Inflammatory macrophage treated with lipopolysaccharide for 1 hour (primary cell): ENCODE data around the gene GPR161.
A peak's percentile ranks its signal among the peaks of the same experiment; 100 is the strongest.
"Not testable (repeated sequence)": the region's sequence is repeated elsewhere in the genome, so short reads cannot be mapped to it uniquely, and the experiment has no call there.

ENCODE experiments used
- DNase-seq, 2 donors: peaks; one replicate each; pipeline ENCODE4 v3.0.0-alpha.2; 2020 to 2022

The GPR161 gene

GRCh38 chr1:168136709-168137514 lies at the start of gene GPR161:
TSS of gene GPR161 (minus strand) at chr1:168136930. CDS start at chr1:168104850, 32,080 bp downstream.
- no peak for DNase-seq

- not testable (repeated sequence) for DNase-seq
Measured at GRCh38 chr1:168181063-168181720, 44.5 kb upstream of the GPR161 start.

- no peak for DNase-seq
Measured at GRCh38 chr1:168180148-168180524, 43.4 kb upstream of the GPR161 start.

- DNase-seq: peak in 1 of 2 donors; percentile 3
Measured at GRCh38 chr1:168179438-168180147, 42.9 kb upstream of the GPR161 start.

GRCh38 chr1:168178638-168179437 lies 42.1 kb upstream of the GPR161 start, which contains the start of gene TIPRL:
TSS of gene TIPRL (plus strand) at chr1:168178962. CDS start at chr1:168179078, 116 bp downstream.
- peak; percentile 94 to 98 for DNase-seq

GRCh38 chr1:168178227-168178637 lies 41.5 kb upstream of the GPR161 start:
- no peak for DNase-seq

- DNase-seq: no peak
Measured at GRCh38 chr1:168172250-168172915, 35.7 kb upstream of the GPR161 start.

- no peak for DNase-seq
Measured at GRCh38 chr1:168170564-168171508, 34.1 kb upstream of the GPR161 start.

GRCh38 chr1:168167806-168168205 lies 31.1 kb upstream of the GPR161 start:
- DNase-seq: no peak

GRCh38 chr1:168164771-168165170 lies 28.0 kb upstream of the GPR161 start:
- no peak for DNase-seq

GRCh38 chr1:168163670-168164069 lies 26.9 kb upstream of the GPR161 start:
- DNase-seq: no peak

- DNase-seq: no peak
Measured at GRCh38 chr1:168161459-168161858, 24.7 kb upstream of the GPR161 start.

GRCh38 chr1:168159979-168160378 lies 23.2 kb upstream of the GPR161 start:
- DNase-seq: no peak

GRCh38 chr1:168159251-168159650 lies 22.5 kb upstream of the GPR161 start:
- DNase-seq: no peak

- no peak for DNase-seq
Measured at GRCh38 chr1:168157638-168158037, 20.9 kb upstream of the GPR161 start.

GRCh38 chr1:168155910-168156309 lies 19.2 kb upstream of the GPR161 start:
- no peak for DNase-seq

- DNase-seq: not testable (repeated sequence)
Measured at GRCh38 chr1:168154707-168155106, 18.0 kb upstream of the GPR161 start.

GRCh38 chr1:168151935-168152334 lies 15.2 kb upstream of the GPR161 start:
- no peak for DNase-seq

GRCh38 chr1:168150283-168150682 lies 13.6 kb upstream of the GPR161 start:
- DNase-seq: no peak

- DNase-seq: peak; percentile 68 to 82
Measured at GRCh38 chr1:168148916-168149315, 12.2 kb upstream of the GPR161 start.

GRCh38 chr1:168146626-168147025 lies 9.9 kb upstream of the GPR161 start:
- no peak for DNase-seq
